Omental fat pad (tissue), 4 donors: ENCODE measurements around the gene RASGEF1C. TPM values are rescaled to one million over a fixed set of nuclear protein-coding genes. Genes with fewer than 3 reads are reported as not detected.

Experiments
- ATAC-seq: fragments of 150-250 bp; one replicate; pipeline ENCODE4 v1.9.1; 2016; ENCODE audit warnings: mild to moderate bottlenecking, moderate library complexity; ENCODE audit not compliant: low FRiP score
- DNase-seq: peaks from one replicate; pipeline ENCODE4 v3.0.0-alpha.2; 2019; ENCODE audit warnings: low spot score
- CTCF ChIP-seq, 3 donors: fragments of 450-650 bp; IDR thresholded peaks; one replicate each; pipeline ENCODE4 v1.5.1; 2016 to 2017; ENCODE audit warnings: antibody characterized with exemption in 3 of 3, mild to moderate bottlenecking in 3 of 3, moderate library complexity in 2 of 3
- total RNA-seq, 4 donors: library from RNA; depleted of rRNA; stranded (reverse); fragments of >200 nt; gene quantifications; one replicate each; pipeline ENCODE4 v1.1.0, GENCODE V29; 2016

The RASGEF1C gene
- total RNA-seq, 4 donors from 2014 or later = 0.37 to 8.5 TPM; not detected in 2

GRCh38 chr5:180098526-180098925, 110.5 kb downstream of the RASGEF1C start:
- TF ChIP-seq CTCF (IDR thresholded peaks at IDR 0.05) = no peak
- ATAC-seq (no peak), DNase-seq (no peak)

- DNase-seq (no peak), ATAC-seq (no peak)
- no peak for TF ChIP-seq CTCF (IDR thresholded peaks at IDR 0.05)
Measured at GRCh38 chr5:180097926-180098325, 111.1 kb downstream of the RASGEF1C start.

- no peak for DNase-seq
Measured at GRCh38 chr5:180097163-180097894, 111.7 kb downstream of the RASGEF1C start.

DNA sequence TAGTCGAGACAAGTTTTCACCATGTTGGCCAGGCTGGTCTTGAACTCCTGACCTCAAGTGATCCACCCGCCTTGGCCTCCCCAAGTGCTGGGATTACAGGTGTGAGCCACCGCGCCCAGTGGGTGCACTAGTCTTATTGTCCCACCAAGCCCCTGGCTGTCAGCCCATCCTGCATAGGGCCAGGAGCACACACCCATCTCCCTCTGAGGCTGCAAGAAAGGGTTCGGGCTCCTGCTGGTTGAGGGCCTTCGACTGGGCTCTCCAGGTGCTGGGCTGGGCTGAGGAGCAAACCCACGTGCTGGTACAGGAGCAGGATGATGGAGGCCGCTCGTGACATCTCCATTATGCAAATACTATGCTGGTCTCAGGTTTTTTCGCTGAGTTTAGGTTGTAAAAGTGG, 112.4 kb downstream of the RASGEF1C start:
- ATAC-seq = no peak
- no peak for DNase-seq
- TF ChIP-seq CTCF (IDR thresholded peaks at IDR 0.05) = no peak

More at GRCh38 chr5:180097163-180097894, 111.7 kb downstream of the RASGEF1C start:
- ATAC-seq = no peak
- no peak for TF ChIP-seq CTCF (IDR thresholded peaks at IDR 0.05)

GRCh38 chr5:180095545-180095944, 113.5 kb downstream of the RASGEF1C start:
- no peak for TF ChIP-seq CTCF (IDR thresholded peaks at IDR 0.05)
- ATAC-seq (no peak), DNase-seq (no peak)

- ATAC-seq (no peak), DNase-seq (no peak)
- no peak for TF ChIP-seq CTCF (IDR thresholded peaks at IDR 0.05)
Measured at GRCh38 chr5:180093651-180094382, 115.2 kb downstream of the RASGEF1C start.
